GM19099 (cell line): ENCODE data around the gene ASCC2.

Experiments
- POLR2A ChIP-seq: IDR thresholded peaks from 3 replicates; pipeline ENCODE4 v1.6.1; 2011; ENCODE audit warnings: low read depth; ENCODE audit not compliant: insufficient read length; ENCODE audit errors: extremely low read depth

Gene ASCC2

DNA sequence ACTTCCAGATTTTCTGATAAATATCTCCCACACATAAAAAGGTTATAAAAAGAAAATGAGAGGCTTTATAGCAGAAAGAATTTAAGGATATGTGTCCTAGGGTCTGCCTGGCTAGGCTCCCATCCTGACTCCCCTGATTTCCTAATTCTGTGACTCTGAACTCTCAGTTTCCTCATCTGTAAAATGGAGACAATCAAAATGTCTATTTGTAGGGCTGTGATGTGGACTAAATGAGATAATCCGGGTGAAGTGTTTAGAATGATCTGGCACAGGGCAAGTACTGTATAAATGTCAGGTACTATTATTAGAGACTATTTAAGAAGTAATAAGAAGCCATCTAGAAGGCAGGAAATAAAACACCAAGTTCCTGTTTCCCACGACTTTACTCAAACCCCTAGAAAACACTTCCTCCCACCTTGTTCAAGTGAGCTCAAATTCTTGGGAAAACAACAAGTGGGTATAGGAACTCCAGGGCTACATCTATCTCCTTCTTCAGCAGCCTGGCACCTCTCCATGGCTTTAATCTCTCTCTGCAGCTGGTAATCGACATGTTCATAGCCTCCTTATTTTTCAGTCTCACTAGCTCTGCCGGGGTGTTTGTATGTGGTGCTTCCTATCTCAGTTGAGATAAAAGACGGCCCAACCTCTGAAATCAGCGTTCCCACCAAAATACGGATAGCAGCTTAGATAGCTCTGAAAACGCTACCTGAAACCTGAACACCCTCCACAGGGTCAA is 6.7 kb downstream of the ASCC2 start:
- no peak for TF ChIP-seq POLR2A

DNA sequence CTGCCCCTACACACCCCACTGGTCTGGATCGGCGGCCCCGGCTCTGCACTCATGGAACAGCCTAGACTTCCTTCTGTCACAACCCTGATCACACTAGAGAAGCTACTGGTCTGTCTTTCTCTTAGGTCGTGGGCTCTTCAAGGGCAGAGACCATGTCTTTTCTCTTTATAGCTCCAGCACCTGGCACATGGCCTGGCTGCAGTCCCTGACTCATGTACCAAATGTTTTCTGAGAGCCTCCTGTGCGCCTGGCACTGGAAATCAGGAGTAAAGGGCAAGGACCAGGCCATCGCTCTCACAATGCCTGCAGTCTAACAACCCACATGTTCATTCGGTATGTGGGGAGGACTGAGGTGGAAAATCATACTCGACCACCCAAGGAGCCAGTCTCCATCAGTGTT is 7.5 kb downstream of the ASCC2 start:
- no peak for TF ChIP-seq POLR2A

DNA sequence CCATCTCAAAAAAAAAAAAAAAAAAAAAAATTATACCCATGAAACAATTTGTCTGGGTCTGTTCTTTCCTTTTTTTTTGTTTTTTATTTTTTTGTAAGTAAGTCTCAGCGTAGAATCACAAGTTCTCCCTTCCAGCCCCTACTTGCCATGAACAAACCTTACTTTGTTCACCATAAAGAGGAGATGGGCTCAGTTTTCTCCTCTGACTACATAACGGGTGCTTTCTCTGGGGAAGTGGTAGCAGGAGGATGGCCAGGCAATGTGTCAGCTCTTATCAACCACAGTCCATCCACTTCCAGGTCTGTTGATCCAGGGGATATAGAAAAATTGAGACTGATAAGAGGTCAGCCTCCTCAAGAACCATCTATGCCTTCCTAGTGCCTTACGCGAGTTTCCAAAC is 11.0 kb downstream of the ASCC2 start:
- no peak for TF ChIP-seq POLR2A

DNA sequence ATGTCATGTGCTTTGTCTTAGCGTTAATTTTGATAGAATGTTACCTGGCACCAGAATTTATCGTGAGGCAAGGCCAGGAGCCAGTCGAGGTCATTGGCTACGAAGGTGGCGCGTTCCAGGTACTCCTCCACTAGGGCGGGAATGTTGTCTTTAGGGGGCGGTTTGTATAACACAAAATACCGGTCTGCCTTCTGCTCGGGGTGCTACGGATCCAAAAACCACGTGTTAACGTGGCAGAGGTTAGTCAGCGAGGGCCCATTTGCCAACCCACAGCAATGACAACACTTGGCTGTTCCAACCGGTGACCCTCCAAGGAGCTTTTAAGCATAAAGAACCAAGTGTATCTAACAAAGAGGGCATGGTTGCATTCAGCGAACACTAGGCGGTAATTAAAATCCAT is 12.5 kb downstream of the ASCC2 start:
- no peak for TF ChIP-seq POLR2A

DNA sequence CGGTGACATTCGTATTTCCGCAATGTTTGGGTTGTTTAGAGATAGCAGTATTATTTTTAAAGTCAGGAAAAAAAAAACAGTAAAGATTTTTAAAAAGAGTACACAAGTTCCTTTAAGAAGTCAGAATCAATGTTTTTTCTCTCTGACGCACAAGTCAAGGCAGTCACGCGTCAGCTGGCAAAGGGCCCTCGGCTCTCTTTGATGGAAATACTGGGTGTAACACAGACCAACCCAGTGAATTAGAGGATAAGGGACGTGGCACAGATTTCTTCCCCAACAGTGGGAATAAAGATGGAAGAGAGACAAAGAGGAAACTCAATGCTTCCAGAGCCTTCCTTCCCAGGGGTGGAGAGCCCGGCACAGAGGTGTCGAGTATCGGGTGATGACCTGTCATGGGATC is 13.4 kb downstream of the ASCC2 start:
- no peak for TF ChIP-seq POLR2A

DNA sequence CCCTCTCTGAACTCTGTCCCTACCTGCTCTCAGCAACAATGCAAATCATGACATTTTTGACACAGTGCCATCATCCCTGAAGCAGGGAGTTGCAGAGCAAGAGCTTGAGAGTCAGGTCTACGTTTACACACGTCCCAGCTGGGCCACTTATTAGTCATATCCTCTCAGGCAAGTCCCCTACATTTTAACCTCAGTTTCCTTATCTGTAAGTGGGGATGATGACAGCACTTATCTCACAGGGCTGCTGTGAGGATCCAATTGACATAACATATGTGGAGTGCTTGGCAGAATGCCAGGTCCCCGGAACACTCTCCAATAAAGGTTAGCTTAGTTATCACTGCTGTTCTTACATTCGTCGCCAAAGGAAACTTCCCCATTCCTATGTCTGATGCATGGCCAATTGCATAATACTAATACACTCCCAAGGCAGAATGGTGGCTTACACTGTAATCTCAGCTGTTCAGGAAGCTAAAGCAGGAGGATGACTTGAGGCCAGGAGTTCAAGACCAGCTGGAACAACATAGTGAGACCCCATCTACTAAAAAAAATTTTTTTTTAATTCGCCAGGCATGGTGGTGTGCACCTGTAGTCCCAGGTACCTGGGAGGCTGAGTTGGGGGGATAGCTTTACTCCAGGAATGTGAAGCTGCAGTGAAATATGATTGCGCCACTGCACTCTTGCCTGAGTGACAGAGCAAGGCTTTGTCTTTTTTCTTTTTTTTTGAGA is 16.6 kb downstream of the ASCC2 start:
- TF ChIP-seq POLR2A = no peak

DNA sequence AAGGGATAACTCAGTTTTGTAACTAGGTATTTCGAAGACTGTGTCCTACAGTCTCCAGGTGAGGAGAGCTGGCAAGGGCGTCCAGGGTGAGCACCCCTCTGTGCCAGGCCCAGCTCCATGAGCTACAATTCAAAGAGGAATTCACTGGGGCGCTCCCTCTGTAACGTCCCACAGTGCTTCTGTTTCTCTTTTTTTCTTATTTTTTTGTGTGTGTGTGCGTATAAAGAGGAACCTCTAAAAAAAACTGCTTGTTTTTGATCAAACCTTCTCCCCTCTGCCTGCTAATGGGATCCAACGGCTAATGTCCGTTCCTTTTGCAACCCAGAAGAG is 17.1 kb downstream of the ASCC2 start:
- no peak for TF ChIP-seq POLR2A

DNA sequence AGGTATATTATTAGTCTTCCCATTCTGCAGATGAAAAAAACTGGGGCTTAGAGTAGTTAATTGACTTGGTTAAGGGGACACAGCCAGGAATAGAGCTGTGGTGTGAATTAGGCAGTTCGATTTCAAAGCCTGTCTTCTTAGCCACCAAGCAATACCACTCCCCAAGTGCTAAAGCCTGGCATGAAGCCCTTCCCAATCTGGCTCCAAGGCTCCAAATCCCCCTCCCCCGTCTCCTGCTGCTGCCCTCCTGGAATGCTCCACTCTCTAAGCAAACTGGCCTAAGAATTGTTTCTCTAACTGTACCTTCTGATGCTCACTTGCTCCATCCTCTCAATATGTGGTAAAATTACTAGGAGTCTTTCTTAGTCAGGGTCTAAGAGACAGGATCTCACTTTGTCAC is 18.6 kb downstream of the ASCC2 start:
- no peak for TF ChIP-seq POLR2A

DNA sequence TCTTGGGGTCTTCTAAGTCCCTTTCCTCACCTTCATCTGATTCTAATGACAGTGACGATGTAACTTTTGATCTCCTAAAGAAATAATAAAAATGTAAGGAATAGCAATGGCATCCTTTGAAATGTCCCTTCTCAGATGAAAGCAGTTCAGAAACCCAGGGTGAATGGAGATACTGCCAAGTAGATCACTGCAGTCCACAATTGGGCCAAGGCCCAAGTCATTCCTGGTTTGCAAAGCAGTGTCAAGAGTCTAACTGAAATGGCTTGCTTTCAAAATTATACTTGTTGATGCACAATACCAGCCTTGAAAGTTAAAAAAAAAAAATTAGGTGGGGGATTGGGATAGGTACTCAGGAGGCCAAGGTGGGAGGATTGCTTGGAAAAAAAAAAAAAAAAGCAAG is 20.4 kb downstream of the ASCC2 start:
- TF ChIP-seq POLR2A = no peak

DNA sequence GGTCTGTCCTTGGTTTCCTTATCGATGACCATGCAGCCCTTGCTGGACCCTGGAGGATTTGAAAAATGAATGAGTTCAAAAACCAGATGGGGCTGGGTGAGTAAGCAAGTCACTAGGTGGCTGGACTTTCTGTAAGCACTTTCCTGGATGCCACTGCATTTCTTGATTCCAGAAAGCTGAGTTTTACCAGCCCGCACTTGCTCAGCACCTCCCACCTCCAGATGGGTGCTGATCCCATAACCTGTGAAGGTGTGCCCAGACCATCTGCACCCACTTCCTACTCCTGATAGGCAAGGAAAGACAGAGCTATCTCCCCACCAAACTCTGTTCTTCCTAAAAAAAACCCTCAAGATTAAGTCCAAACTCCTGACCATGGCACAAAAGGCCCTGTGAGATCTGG is 21.1 kb downstream of the ASCC2 start:
- TF ChIP-seq POLR2A = no peak

DNA sequence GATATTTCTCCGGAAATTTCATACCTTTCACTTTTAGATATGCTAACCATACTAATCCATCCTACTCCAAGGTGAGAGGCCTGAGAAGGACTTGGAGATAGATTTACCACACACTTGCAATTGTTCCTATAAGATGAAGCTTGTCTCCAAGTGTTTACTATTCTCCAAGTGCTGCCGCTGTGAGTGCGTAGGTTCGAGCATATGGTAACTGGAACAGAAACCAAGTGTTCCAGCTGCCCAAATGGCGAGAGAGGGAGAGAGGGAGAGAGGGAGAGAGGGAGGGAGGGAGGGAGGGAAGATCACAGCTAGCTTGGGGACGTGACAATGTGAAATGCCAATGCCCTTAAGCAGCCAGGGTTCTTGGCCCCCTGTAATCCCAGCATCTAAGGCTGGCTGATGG is 21.5 kb downstream of the ASCC2 start:
- TF ChIP-seq POLR2A = no peak

DNA sequence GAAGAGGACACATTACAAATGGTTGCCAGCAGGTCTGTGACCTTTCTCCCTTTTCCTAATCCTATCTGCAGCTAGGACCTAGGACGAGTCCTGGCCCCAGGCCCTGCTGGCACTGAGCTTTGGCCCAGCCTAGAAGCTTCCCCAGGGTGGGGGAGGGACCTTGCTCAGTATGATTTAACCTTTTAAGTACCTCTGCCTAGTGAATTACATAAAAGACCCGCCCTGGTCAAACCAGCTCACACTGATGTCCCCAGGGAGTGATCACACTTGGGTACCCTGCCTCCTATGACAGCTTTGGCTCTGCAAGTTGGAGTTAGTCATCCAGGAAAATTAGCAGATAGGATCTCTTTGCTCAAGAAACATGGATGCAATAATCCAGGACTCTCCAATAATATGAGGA is 21.9 kb downstream of the ASCC2 start:
- no peak for TF ChIP-seq POLR2A

DNA sequence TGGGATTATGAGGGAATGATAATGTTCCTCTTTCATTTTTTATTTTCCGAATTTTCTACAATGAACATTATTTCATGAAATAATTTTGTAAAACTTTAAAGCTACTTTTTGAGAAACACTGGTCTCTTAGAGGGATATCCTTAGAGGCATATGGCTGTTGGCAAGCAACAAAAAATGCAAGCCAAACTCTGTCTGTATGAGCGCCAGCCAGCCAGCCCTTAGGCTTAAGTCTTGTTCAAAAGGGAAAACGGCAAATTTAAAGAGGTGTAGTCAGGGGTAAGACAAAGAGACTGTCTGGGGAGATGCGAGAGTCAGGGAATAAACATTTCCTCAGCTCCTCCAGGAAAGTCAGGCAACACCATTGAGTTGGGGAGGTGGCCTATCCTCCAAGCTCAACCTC is 22.5 kb downstream of the ASCC2 start:
- TF ChIP-seq POLR2A = no peak

DNA sequence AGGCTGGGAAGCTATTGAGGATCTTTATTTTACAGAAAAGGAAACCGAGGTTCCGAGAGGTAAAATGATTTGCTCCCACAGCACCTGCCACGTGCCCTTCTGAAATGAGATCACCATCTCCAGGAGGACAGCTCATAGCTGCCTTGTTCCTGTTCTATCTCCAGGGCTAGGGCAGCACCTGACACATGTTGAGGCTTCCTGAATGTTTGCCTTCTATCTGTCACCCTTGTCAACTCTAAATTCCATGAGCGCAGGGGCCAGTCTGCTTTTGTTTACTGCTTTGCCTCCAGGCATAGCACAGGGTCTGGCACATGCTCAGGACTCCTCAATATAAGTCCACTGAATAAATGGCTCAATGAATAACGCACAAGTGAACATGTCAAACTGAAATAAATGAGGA is 24.1 kb downstream of the ASCC2 start:
- no peak for TF ChIP-seq POLR2A

DNA sequence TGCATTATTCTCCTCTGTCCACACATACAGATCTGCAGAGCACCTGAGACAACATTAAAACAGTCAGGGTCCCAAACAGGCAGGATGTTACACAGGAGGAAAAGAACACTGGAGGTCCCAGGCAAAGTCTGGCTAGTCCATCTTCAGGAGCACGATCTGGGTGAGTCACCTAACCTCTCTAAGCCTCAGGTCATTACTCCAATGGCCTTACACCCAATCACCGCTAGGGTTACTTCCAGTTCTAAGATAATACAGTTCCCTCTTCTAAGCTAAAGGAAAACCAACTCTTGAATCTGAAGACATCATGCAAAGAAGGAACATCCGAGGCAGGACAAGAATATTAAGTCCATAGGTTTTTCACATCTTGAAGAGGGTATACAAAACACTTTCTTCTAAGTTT is 24.5 kb downstream of the ASCC2 start:
- TF ChIP-seq POLR2A = no peak

DNA sequence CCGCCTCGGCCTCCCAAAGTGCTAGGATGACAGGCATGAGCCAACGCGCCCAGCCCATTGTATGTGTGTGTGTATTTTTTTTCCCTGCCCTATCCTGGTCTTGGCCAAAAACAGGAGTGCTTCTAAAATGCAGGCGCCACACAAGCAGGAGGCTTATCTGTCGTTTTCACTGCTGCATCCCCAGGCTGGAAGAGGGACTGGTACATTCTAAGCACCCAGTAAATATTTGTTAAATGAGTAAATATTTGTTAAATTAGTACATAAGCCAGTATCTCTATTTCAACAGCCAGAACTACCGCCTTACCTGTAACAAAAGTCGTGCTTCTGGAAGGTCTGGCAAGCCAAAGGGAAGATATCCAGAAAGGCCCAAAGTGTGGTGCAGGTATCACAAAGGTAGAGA is 24.9 kb downstream of the ASCC2 start:
- no peak for TF ChIP-seq POLR2A

DNA sequence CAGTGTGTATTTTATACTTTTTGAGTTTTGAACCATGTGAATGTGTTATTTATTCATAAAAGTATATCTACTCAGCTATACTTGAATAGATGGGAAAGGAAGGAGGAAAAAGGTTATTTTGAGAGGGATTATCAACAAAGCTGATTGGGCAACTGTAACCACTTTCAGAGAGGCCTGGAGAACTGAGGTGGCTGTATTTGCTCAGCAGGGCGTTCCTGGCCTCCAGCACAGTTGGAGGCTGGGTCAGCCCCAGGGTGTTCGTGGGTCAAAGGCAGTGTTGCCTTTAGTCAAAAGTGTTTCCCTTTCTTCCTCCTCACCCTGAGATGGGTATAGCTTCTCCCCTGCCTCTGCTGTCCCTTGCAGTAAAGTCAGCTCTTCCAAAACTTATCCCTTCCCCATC is 26.7 kb downstream of the ASCC2 start:
- no peak for TF ChIP-seq POLR2A
